Measurements from ENCODE around the gene RBPJ. TPM values are rescaled to one million over a fixed set of nuclear protein-coding genes. Genes with fewer than 3 reads are reported as not detected.
"Not testable (repeated sequence)": the region's sequence is repeated elsewhere in the genome, so short reads cannot be mapped to it uniquely, and the experiment has no call there.

RBPJ gene
- total RNA-seq, 1 donor from 2014 or later: 108 TPM

DNA sequence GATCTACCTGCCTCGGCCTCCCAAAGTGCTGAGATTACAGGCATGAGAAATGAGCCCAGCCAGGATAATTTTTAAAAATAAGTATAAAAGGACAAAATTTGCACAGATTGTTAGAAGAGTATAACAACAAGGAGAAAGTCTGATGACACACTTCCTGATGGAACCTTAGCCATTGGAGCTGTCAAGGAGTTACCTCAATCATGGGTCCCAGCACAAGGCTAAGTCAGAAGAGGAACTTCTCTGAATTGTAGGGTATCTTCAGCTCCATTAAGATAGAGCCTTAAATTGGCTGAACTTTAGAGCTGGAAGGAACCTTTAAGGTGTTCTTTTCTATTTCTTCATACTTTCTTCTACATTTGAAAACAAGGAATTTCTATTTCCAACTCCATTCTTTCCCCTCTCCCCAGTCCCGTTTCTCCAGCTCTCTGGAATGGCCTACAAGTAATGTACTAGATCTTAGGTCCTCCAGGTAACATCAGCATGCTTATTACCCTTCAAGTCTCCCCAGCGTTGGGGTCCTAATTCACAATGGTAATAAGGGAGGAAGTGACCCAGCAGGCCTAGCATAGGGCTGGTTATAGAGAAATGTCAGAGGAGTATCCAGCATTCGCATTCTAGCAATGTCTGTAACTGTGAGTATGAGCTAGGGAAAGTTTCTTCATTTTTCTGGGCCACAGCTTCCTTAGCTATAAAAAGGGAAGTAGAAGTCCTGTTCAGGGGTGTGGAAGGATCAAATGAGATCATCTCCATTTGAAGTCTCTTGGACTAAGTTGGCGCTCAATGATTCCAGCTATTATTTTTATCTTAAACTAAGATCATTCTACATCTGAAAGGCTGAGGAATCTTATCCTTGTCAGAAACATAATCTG lies 18.5 kb upstream of the RBPJ start:
- peak; percentile 81 for DNase-seq (ENCODE audit: low spot score)

DNA sequence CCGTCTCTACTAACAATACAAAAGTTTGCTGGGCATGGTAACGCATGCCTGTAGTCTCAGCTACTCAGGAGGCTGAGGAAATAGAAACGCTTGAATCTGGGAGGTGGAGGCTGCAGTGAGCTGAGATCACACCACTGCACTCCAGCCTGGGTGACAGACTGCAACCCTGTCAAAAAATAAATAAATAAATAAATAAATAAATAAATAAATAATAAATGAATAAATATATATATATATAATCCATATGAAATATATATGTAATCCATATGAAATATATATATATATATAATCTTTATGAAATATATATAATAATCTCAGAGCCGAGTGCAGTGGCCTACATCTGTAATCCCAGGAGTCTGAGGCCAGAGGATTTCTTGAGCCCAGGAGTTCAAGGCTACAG lies 17.8 kb upstream of the RBPJ start:
- no peak for DNase-seq (ENCODE audit: low spot score)

DNA sequence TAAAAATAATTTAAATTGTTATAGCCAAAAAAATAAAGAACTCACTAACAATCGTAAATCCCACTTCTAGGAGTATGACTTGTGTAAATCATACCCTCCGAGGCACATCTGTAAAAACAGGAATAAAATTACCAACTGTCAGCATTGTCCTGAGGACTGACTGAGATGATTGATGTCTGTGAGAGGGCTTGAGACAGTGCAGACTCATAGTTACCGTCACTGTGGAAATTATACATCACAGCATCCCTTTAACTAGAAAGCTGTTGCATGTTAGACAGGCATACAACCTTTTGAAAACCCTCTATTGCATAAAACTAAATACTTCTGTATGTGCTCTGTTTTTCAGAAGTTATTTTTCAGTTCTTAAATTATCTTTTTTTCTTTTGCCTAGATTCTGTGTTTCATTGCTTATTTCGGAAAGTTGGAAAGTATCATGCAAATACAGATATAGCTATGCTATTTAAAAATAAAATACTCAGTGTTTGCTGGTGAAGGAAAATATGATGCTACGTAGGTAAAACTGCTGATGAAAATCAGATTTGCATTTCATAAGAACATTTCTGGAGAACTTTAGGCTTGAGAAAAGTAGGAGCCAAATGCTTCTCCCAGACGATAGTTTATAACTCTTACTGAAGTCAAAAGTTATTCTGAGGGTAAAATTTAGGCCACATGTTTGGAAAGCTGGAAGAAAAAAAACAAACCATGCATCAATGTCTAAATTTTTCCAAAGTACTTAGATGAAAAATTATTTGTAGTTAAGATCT lies 13.6 kb upstream of the RBPJ start:
- DNase-seq (ENCODE audit: low spot score): no peak

DNA sequence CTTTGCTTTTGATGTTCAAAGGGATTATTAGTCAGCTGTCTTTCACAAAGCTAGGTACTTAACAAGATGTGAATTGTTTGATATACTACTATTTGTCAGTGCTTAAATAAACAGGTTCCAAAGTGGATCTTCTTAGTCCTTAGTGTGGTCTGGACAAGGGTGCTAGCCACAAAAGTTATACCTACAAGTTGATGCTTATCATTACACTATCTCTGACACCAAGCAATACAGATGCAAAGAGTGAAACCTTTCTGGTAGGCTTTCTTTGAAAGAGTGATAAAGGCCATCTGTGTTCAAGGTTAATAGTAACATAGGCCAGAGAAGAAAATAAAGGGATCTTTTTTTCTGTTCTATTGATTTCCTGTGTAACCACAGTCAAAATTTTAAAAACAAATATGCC lies 12.2 kb upstream of the RBPJ start:
- DNase-seq (ENCODE audit: low spot score): no peak

DNA sequence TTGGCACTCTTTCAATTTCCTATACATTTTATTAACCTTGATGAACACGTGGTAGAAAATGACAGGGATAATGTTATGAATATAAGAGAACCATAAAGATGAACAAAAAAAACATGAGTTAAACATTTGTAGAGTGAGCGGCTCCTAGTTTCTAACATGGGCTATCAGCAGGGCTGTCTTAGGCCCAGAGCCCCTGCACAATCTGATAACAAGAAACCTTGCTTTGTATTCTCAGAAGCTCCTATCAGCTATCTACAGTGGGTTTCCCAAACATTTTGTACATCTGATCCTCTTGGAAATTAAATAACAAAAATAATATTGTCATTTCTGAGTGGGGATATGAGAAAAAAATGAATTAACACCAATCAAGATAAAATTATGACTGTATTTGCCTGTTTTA lies 10.6 kb upstream of the RBPJ start:
- no peak for DNase-seq (ENCODE audit: low spot score)

DNA sequence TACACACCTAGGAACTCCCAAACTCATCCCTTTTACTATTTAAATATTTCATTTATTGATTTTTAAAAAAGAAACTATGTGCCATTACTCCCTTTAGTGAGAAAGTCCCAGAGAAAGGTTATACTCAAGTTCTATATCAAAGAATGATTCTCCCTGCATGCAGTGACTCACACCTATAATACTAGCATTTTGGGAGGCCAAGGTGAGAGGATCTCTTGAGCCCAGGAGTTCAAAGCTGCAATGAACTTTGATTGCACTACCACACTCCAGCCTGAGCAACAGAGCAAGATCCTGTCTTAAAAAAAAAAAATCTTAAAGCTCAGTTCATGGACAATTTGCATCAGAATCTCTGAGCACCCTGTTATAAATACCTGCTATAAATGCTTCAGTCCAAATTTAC lies 9.2 kb upstream of the RBPJ start:
- no peak for DNase-seq (ENCODE audit: low spot score)

DNA sequence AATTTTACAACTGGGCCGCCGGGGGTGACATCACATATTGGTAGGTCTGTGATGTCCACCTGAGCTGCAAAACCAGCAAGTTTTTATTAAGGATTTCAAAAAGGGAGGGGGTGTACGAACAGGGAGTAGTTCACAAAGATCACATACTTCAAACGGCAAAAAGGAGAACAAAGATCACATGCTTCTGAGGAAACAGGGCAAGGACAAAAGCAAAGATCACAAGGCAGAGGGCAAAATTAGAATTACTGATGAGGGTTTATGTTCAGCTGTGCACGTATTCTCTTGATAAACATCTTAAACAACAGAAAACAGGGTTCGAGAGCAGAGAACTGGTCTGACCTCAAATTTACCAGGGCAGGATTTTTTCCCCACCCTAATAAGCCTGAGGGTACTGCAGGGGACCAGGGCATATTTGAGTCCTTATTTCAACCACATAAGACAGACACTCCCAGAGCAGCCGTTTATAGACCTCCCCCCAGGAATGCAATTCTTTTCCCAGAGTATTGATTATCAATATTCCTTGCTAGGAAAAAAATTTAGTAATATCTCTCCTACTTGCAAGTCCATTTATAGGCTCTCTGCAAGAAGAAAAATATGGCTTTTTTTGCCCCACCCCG lies 5.4 kb upstream of the RBPJ start:
- DNase-seq (ENCODE audit: low spot score): not testable (repeated sequence)

DNA sequence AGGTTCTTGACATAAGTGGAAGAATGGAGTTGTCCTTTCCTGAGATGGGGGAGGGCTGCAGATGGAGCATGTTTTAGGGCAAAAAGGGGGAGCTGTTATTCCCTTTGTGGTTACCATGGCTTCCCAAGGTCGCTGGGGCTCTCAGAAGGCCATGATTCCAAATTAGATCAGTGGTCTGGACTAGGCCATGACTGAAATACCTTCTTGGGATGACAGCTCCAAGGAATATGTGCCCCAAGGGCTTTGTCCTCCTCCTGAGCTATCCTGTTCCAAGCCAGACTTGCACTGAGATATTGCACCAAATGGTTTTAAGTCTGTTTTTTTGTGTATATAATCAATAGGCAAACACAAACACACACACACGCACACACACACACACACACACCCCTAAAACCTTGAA lies 3.0 kb upstream of the RBPJ start:
- DNase-seq (ENCODE audit: low spot score): no peak

DNA sequence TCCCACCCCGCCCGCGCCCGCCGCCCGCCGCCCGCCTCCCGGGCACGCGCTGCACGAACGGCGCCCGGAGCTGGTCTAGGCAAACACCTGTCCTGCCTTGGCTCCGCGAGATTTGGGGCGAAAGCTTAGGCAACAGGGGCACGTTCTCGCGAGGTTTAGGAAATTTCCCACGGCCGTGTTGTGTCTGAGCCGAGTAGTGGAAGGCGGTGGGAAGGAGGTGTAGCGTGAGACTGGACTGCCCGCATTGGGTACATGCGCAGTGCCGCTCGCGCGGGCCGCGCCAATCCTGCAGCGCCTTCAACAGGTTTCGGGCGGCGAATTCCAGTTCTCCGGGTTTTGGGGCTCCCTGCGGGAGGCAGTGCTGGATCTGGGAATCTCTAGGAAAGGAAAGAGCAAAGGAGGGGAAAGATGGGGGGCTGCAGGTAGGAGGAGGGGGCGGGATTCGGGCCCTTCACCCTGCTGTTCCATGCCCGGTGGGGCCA lies 1.3 kb upstream of the RBPJ start:
- DNase-seq (ENCODE audit: low spot score): peak; percentile 100

DNA sequence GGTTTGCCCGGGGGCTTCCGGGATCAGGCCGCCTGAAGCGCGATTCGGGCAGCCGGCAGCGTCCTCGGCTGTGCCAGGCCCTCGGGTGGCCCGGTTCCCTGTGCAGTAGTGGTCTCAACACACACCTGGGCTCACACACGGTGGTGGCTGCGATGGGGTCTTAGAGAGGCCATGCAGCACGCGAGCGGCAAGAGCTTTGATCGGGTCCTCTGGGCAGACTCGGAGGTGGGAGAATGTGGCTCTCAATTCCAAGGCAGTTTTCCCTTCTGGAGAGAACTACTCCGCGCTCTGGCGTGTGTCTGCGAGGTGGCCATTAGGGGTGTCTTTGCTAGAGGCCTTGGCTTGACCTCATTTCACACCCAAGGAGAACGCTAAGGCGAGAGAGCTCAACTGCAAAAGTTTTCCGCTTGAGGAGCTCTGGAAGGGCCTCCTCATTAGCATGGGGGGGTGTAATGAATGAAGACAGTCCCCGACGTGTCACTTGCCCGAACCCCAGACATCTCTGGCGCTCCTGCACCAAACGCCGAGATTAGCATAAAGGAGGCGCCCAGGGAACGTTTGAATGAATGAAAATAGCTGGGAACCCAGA lies 771 bp upstream of the RBPJ start:
- no peak for DNase-seq (ENCODE audit: low spot score)

DNA sequence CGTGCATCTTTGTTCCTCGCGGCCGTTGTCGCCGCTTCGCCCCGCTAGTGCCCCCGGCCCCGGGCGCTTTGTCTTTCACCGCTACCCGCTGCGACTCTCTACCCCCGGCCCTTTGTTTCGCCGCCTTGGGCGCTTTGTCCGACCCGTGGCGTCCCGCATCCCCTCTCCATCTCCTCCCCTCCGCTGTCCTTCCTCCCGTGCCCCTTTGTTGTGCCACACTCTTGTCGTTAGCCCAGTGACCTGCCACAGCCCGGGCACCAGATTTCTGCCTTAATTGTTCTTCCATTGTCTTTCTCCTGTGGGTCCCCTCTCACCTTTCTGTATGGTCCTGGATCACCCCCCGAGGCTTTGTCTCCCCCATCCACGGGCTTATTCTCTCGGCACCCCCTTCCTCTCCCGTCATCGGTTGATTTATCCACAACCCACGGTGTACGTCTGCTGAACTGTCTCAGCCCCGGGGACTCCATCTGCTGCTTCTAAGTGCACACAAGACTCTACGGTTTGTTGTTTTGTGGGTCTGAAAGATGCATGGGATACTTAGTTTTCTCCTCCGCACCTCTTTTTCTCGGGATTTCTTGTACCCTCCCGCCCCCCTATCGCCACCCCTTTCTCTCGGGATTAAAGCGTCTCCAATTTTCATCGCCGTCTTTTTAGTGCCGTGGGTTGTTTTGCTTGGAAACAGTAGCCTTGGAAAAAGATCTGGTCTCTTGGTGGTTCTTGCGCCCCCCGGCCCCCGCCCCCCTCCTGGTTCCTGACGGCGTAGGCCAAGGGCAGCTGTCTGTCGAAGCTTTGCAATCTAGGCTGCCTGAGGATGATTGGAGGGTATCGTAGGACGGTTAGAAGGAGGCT lies 783 bp downstream of the RBPJ start:
- DNase-seq (ENCODE audit: low spot score): peak; percentile 58

DNA sequence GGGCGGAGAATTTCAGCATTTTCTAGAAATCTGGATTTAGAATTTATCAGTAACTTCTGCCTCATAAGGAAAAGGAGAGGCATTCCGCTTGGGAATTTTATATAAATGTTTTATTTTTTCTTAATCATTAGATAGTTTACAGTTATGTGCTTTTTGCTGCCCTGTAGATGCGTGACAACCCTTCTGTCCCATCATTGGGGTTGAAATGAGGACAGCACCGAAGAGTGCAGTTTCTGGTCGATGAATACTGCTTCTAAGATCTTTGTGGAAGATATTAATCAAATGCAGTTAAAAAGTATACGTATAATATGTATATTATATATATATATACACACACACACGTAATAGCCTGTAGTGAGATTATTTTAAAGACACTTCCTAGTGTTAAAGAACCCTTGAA lies 1.5 kb downstream of the RBPJ start:
- DNase-seq (ENCODE audit: low spot score): no peak

DNA sequence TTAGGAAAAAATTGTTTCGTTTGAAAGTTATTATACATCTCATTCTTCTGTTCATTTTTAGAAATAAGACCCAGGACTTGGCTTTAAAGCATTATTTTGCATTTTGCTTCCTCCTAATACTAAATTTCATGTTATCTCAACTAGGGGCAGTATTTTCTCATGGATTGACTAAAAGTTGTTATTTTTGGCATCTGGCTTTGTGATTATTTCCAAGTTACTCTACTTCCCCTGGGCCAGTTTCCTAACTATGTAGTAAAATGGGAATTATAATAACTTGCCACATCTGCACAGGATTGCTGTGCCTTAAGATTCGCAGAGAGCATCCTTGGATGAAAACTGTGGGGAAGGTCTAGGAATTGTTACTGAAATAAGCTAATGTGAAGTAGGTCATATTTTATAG lies 3.0 kb downstream of the RBPJ start:
- DNase-seq (ENCODE audit: low spot score): no peak

DNA sequence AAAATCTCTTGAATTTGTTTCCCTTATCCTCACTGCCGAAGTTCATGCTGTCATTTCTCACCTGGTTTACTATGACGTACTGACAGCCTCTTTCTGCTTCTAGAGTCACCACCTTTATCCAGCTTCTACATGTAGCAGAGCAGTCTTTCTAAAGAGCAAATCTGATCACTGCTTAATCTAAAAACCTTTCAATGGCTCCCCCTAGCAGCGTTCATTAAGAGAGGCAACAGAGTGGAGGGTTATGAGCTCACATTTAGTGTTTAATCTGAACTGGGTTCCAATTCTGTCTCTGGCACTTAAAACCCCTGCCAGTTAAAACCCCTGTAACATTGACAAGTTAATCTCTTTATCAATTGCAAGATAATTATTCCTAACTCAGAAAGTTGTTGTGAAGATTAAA lies 4.4 kb downstream of the RBPJ start:
- DNase-seq (ENCODE audit: low spot score): no peak

DNA sequence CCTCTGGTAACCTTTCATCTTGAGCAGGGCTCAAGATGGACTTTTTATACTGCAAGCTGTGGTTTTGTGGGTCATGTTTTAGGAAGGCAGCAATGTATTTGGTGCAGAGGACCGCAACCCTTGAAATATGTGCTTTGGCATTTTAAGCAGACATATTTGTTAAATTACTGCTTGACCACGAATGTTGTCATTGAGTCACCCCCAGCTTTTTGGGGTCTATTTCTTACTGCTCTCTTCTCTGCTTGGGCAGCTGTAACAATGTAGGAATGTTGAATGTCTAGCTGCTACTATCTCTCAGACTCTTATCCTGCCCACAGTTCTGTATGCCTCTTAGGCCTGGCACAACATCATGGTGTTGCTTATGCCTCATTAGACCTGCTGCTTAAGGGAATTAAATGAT lies 6.0 kb downstream of the RBPJ start:
- no peak for DNase-seq (ENCODE audit: low spot score)

DNA sequence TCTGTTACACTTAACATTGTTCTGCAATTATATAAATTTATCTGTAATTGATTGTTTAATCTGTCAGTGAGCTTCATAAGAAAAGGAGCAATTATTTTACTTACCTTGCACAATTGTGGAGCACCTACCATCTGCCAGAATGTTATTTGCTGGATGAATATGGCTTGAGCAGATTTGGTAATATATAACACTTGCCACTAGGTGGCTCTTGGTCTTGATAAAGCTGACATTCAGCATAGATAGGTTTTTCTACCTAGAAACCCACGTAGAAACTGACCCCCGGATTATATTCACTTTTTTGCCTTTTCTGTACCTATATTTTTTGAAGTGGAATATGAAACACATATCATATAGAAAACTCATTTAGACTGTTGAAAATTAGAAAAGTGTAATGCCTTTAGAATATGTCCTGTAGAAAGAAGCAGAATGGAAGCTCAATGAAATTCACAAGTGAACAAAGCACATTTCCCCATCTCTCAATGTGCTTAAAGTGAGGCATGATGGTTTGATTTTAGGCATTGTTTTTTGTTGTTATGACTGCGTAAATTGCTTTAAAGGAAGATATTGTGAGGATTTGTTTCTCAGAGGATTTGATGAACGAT lies 9.5 kb downstream of the RBPJ start:
- DNase-seq (ENCODE audit: low spot score): peak; percentile 64

DNA sequence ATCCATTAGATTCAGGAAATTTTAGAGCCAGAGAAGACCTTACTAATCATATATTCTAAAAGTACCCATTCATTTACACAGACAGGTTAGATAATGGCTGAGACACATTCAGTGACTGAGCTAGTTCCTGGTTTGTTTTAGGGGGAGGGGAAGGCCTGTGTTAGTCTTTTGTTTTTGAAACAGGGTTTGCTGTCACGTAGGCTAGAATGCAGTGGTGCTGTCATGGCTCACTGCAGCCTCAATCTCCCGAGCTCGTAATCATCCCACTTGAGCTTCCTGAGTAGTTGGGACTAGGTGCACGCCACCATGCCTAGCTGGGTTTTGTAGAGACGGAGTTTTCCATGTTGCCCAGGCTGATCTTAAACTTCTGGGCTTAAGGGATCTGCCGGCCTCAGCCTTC lies 10.1 kb downstream of the RBPJ start:
- no peak for DNase-seq (ENCODE audit: low spot score)

DNA sequence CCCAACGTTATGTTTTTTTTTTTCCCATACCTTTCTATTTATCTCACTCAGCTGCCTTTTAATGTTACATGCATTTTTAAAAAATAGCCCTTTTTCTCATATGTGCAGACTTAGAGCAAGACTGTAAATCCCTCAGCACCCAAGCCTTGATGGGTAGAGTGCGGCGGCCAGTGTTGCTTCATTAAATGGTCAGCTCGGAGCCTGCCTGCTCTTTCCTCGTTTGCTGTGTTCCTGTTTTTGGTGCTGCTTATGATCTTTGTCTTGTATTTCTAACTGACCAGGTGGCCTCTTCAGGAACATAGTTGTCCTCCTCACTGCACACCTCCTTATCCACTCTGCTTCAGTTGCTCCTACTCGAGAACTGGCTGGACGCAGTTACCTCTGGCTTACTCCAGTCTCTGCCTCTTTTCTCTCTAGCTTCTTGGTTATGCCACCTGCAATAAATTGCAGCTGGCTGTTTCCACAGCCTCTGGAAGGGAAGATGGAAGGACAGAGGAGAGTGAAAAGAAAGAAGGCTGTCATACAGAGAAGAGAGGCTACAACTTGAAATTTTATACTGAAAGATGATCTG lies 10.7 kb downstream of the RBPJ start:
- no peak for DNase-seq (ENCODE audit: low spot score)

DNA sequence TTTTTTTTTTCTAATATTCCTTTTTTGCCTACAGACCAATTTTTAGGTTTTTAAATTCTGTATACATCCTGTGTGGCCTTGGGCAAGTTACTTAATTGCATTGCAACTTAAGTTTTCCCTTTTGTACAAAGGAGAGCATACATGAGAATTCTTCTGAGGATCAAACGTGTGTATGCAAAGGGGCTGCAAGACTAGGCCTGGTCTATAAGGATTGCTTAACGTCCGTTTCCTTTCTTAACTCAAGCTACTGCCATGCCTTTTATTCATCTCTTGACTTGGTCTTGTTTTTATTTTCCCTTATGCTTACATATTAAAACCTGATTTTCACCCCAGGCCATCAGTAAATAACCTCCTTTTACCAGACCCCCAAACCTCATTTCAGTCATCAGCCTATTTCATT lies 13.6 kb downstream of the RBPJ start:
- no peak for DNase-seq (ENCODE audit: low spot score)

DNA sequence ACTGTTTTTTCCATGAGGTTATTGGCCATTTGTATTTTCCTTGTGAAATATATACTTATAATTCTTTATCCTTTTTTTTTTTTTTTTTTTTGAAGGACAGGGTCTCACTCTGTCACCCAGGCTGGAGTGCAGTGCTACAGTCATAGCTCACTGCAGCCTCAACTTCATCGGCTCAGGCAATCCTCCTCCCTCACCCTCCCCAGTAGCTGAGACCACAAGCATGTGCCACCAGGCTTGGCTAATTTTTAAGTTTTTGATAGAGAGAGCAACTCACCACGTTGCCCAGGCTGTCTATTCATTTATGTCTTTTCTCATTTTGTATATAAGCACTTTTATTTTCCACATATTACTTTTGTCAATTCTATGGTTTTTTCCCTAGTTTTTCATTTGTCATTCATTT lies 16.8 kb downstream of the RBPJ start:
- DNase-seq (ENCODE audit: low spot score): no peak
